K562 (cell line): ENCODE measurements around the gene IFT25. TPM values are rescaled to one million over a fixed set of nuclear protein-coding genes. Genes with fewer than 3 reads are reported as not detected.

Experiments used
- ATAC-seq: fragments of 200-7000 bp; cut with Tn5 transposase; 3 replicates; pipeline ENCODE4 v1.9.1; 2020; ENCODE audit warnings: moderate library complexity
- BruUV-seq: library from RNA; stranded (reverse); fragments of 400-500 nt; replicated peaks from 2 replicates; lab custom pipeline; 2021; lab: Mats Ljungman, UMichigan
- CTCF ChIA-PET: fragments of 300-600 bp; formaldehyde crosslinking; extraction: SDS; loops from one replicate; lab custom pipeline; 2021; ENCODE audit warnings: low intra/inter-chr PET ratio; lab: Yijun Ruan, JAX
- POLR2A ChIA-PET: fragments of 300-600, 350-650 bp; sonication (Branson Sonifier 250); formaldehyde crosslinking; extraction: SDS; loops from one replicate; lab custom pipeline; 2021; ENCODE audit warnings: antibody characterized with exemption, inconsistent platforms; lab: Yijun Ruan, JAX
- DNase-seq, 4 experiments: peaks; one replicate each; pipeline versions ENCODE4 v3.0.0 to v3.0.0-alpha.2; 2011 to 2018; ENCODE audit warnings: low spot score in 3 of 4, mixed read lengths in 3 of 4; ENCODE audit errors: extremely low read depth in 1 of 4
- FAIRE-seq: peaks from 2 replicates; lab custom pipeline; 2011; peaks lifted over from hg19 to GRCh38; lab: Jason Lieb, UNC
- H2AFZ ChIP-seq: 2 replicates; pipeline ENCODE4 v1.6.0; 2011; ENCODE audit warnings: low read depth, low read length, control low read depth, inconsistent platforms
- H3K27ac ChIP-seq: fragments of 200-600 bp; 3 replicates; pipeline ENCODE4 v1.8.0; 2011; ENCODE audit warnings: low read depth, mild to moderate bottlenecking, control low read depth, inconsistent platforms, low read length, moderate library complexity, mixed read lengths; ENCODE audit errors: extremely low read depth
- H3K27me3 ChIP-seq, 2 experiments: fragments of 300-600 bp in 1 of 2; 2 replicates in 1 of 2; 3 replicates in 1 of 2; pipeline versions ENCODE4 v1.6.0 to v1.8.0; 2011; ENCODE audit warnings: inconsistent platforms in 2 of 2, low read length in 2 of 2, mild to moderate bottlenecking in 1 of 2, mixed read lengths in 1 of 2, moderate library complexity in 1 of 2; ENCODE audit not compliant: control insufficient read depth in 2 of 2, insufficient read depth in 2 of 2
- H3K36me3 ChIP-seq: fragments of 300-600 bp; 3 replicates; pipeline ENCODE4 v1.8.0; 2011; ENCODE audit warnings: mild to moderate bottlenecking, low read length, inconsistent platforms; ENCODE audit not compliant: control insufficient read depth, insufficient read depth
- H3K4me1 ChIP-seq, 2 experiments: fragments of 200-600 bp in 1 of 2; replicated peaks in 1 of 2; 2 replicates in 1 of 2; 3 replicates in 1 of 2; pipeline versions ENCODE4 v1.5.1 to v1.8.0; 2011; ENCODE audit warnings: inconsistent platforms in 2 of 2, low read length in 2 of 2, mild to moderate bottlenecking in 1 of 2, mixed read lengths in 1 of 2, moderate library complexity in 1 of 2; ENCODE audit not compliant: control insufficient read depth in 2 of 2, insufficient read depth in 2 of 2
- H3K4me2 ChIP-seq: 2 replicates; pipeline ENCODE4 v1.6.1; 2011; ENCODE audit warnings: low read length, control low read depth, inconsistent platforms, mixed read lengths; ENCODE audit not compliant: insufficient read depth
- H3K4me3 ChIP-seq: fragments of 200-600 bp; sonication (generic), shearing (Covaris generic); 2 replicates; pipeline ENCODE4 v1.5.1; 2016; ENCODE audit warnings: control low read depth, inconsistent platforms
- H3K79me2 ChIP-seq: fragments of 200-600 bp; 3 replicates; pipeline ENCODE4 v1.8.0; 2011; ENCODE audit warnings: low read length, inconsistent platforms; ENCODE audit not compliant: control insufficient read depth, insufficient read depth
- H3K9ac ChIP-seq, 2 experiments: 2 replicates each; pipeline versions ENCODE4 v1.6.0 to v1.6.1; 2011; ENCODE audit warnings: low read depth in 2 of 2, low read length in 2 of 2, control low read depth in 1 of 2, inconsistent platforms in 1 of 2, mild to moderate bottlenecking in 1 of 2, mixed read lengths in 1 of 2; ENCODE audit not compliant: insufficient read depth in 1 of 2
- H3K9me1 ChIP-seq: one replicate; pipeline ENCODE4 v1.6.0; 2011; ENCODE audit warnings: inconsistent platforms, mild to moderate bottlenecking, low read length, moderate library complexity; ENCODE audit not compliant: control insufficient read depth, insufficient read depth
- H3K9me3 ChIP-seq: replicated peaks from 2 replicates; pipeline ENCODE4 v1.5.1; 2011; ENCODE audit warnings: low read depth, low read length, inconsistent platforms; ENCODE audit not compliant: control insufficient read depth, insufficient read depth
- H4K20me1 ChIP-seq: replicated peaks from 2 replicates; pipeline ENCODE4 v1.6.1; 2011; ENCODE audit warnings: low read length, inconsistent platforms, mixed read lengths; ENCODE audit not compliant: control insufficient read depth, insufficient read depth
- EP400 ChIP-seq: fragments of 450-650 bp; IDR thresholded peaks from 2 replicates; pipeline ENCODE4 v1.6.1; 2017; ENCODE audit warnings: antibody characterized with exemption, mild to moderate bottlenecking, moderate library complexity
- GTF2A2 ChIP-seq: IDR thresholded peaks from 2 replicates; pipeline ENCODE4 v1.6.1; 2016; ENCODE audit warnings: mild to moderate bottlenecking, missing genetic modification characterization, missing compliant biosample characterization
- HNRNPH1 ChIP-seq: fragments of 200-400 bp; formaldehyde crosslinking; optimal IDR thresholded peaks from 2 replicates; pipeline ENCODE3; 2017; ENCODE audit warnings: low read depth, mild to moderate bottlenecking, low read length, moderate library complexity
- RCOR1 ChIP-seq, 2 experiments: IDR thresholded peaks; 2 replicates each; pipeline ENCODE4 v1.6.1; 2012; ENCODE audit warnings: low read depth in 2 of 2, low read length in 2 of 2, borderline replicate concordance in 1 of 2, improper control_type of control experiment in 1 of 2
- SMARCA4 ChIP-seq: fragments of 450-650 bp; IDR thresholded peaks from 2 replicates; pipeline ENCODE4 v1.6.1; 2016
- ZBTB34 ChIP-seq: fragments of 250-450 bp; sonication (Bioruptor Pico); IDR thresholded peaks from 2 replicates; pipeline ENCODE4 v1.8.0; 2021; ENCODE audit warnings: mild to moderate bottlenecking, moderate library complexity
- ZNF318 ChIP-seq, 2 experiments: fragments of 450-650 bp; IDR thresholded peaks; 2 replicates each; pipeline ENCODE4 v1.6.1; 2016; ENCODE audit warnings: mild to moderate bottlenecking in 2 of 2, borderline replicate concordance in 1 of 2, low read depth in 1 of 2, moderate library complexity in 1 of 2
- WGBS: fragments of 100-300 bp; shearing (Covaris generic); methylation state at CpG from one replicate; pipeline ENCODE4 v1.1.6; 2016; ENCODE audit warnings: low coverage, mixed read lengths; ENCODE audit not compliant: insufficient coverage; ENCODE audit errors: missing lambda C conversion rate; 5-methylcytosine and 5-hydroxymethylcytosine counted together
- in situ Hi-C: fragments of 300-500 bp; cut with MboI; formaldehyde crosslinking; loops from 4 replicates; pipeline ENCODE4 v1.15.0; 2018; ENCODE audit warnings: inconsistent platforms, mixed read lengths
- intact Hi-C: fragments of 100-400 bp; cut with micrococcal nuclease; formaldehyde crosslinking; loops from 2 replicates; pipeline ENCODE4 v1.14.2; 2022
- polyA plus RNA-seq, 8 experiments: library from polyadenylated mRNA; depleted of rRNA in 4 of 8; stranded (reverse) in 5 of 8; unstranded in 3 of 8; fragments of >200 nt; fragmentation: Nextera tagmentation in 2 of 8; fragmentation: Illumina TruSeq in 1 of 8; extraction: Ambion mirVana in 2 of 8; extraction: Trizol in 1 of 8; gene quantifications; 2 replicates each; pipeline versions ENCODE4 v1.2.1 to v1.2.3, GENCODE V29; 2011 to 2014; ENCODE audit warnings: inconsistent platforms in 1 of 8, missing spikeins in 1 of 8
- total RNA-seq, 7 experiments: library from RNA; depleted of rRNA in 6 of 7; stranded (reverse); fragments of >200 nt in 6 of 7; fragmentation: Illumina TruSeq in 2 of 7; extraction: Trizol in 2 of 7; gene quantifications; 2 replicates each; pipeline versions ENCODE4 v1.2.1 to v1.2.3, GENCODE V29; 2011 to 2021; ENCODE audit warnings: low replicate concordance in 1 of 7

The IFT25 gene
- total and polyA plus RNA-seq, 9 of the 15 experiments (the other 6 are each of a cell fraction or from before 2014, with no cell fraction given), result 93.6 to 209 (median 167) TPM

DNA sequence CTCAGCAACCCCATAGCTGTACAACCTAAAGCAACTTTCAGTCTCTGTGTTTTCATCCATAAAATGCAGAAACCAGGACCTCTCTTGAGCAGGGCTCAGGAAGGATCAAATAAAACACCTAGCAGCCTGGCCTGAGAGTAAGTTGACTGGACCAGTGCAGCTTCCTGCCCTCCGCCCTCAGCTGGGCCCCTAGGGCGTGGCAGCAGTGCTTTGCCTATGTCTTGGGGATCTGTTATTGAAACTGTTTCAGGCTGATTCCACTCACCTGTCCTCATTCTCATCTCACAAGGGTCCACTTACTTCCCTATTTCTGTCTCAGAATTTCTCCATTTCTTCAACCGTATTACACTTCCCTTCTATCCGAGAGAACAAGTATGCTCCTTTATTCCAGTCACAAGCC, 18.0 kb upstream of the IFT25 start:
- ChIA-PET CTCF (no interaction called here), POLR2A (interaction anchor here (0.6 to 1.4 kb wide), 2 partner anchors 20 to 403 kb away, joined by 3 to 5 read pairs; no protein-coding TSS in a partner anchor)
- Histone ChIP-seq H3K9ac (no peak overlapping the region), H3K4me1 (peaks cover 0 to 12% of the 10 kb centered on the region in 2 experiments; a peak in 3 of 5 replicates), H3K36me3 (peaks cover 82% of the 10 kb centered on the region), H3K9me1 (no peaks in the 10 kb centered on the region), H3K79me2 (no peaks in the 10 kb centered on the region), H4K20me1 (no peaks in the 10 kb centered on the region; the same call in 1 of the 2 replicates), H3K4me3 (no peak overlapping the region), H2AFZ (no peak overlapping the region), H3K4me2 (no peak overlapping the region)
- no TSS peak for BruUV-seq
- ATAC-seq (no peak; the same call in 2 of the 3 replicates), DNase-seq (no peak), FAIRE-seq (no peak)
- intact Hi-C loops, result no loop called here
- 89% methylated on average over 4 of the region's 4 CpGs for WGBS
- TF ChIP-seq EP400 (no peak), ZBTB34 (CRISPR knock-in tag) (no peak), SMARCA4 (no peak), HNRNPH1 (no peak), ZNF318 (IDR thresholded peaks at IDR 0.05; ENCODE audit: borderline replicate concordance in 1 of 2, low read depth in 1 of 2) (no peak), RCOR1 (IDR thresholded peaks at IDR 0.05; ENCODE audit: borderline replicate concordance in 1 of 2, low read depth in 2 of 2, low read length in 2 of 2) (no peak), GTF2A2 (tag) (no peak)
- TF ChIP-seq, all 486 proteins: peak for 0
- H3K27ac ChIP-seq, result no peak overlapping the region
- no peaks in the 10 kb centered on the region for H3K27me3 ChIP-seq
- in situ Hi-C loops, result loop anchor here (5.0 kb wide), 1 partner anchor 81 kb away; no protein-coding TSS in a partner anchor
- H3K9me3 ChIP-seq, result no peaks in the 10 kb centered on the region
